SK-N-MC (cell line): ENCODE data around the gene ZSCAN29.

Experiments
- EZH2 ChIP-seq: fragments of 200-600 bp; sonication (generic); IDR thresholded peaks from one replicate; pipeline ENCODE4 v1.6.1; 2017; ENCODE audit warnings: antibody characterized with exemption
- FOXP2 ChIP-seq: optimal IDR thresholded peaks from 2 replicates; pipeline ENCODE3; 2011; ENCODE audit warnings: mild to moderate bottlenecking, moderate library complexity; ENCODE audit not compliant: insufficient read depth; ENCODE audit errors: extremely low read length, control extremely low read depth
- POLR2AphosphoS5 ChIP-seq: IDR thresholded peaks from 2 replicates; pipeline ENCODE4 v1.6.1; 2012; ENCODE audit warnings: mild to moderate bottlenecking, low read depth, low read length, borderline replicate concordance

- TF ChIP-seq EZH2 (no peak), POLR2AphosphoS5 (no peak), FOXP2 (no peak)
Observed at GRCh38 chr15:43402255-43402654, 31.4 kb upstream of the ZSCAN29 start.
